COLO829 (cell line): ENCODE results near the gene KLHL28.

Source experiments
- DNase-seq: peaks from one replicate; pipeline ENCODE4 v3.0.0; 2012; ENCODE audit warnings: low spot score

The KLHL28 gene

GRCh38 chr14:44960646-44961045 lies 1.1 kb downstream of the KLHL28 start:
- DNase-seq = no peak

GRCh38 chr14:44960146-44960545 lies 1.6 kb downstream of the KLHL28 start:
- DNase-seq = no peak

GRCh38 chr14:44959538-44959937 lies 2.2 kb downstream of the KLHL28 start:
- DNase-seq = no peak

- DNase-seq = no peak
These were observed 4.9 kb downstream of the KLHL28 start for GRCh38 chr14:44956866-44957265.

- DNase-seq = no peak
These were observed 6.2 kb downstream of the KLHL28 start for GRCh38 chr14:44955528-44955927.

- no peak for DNase-seq
These were observed 7.0 kb downstream of the KLHL28 start for GRCh38 chr14:44954750-44955149.

- DNase-seq = no peak
These were observed 9.2 kb downstream of the KLHL28 start for GRCh38 chr14:44952391-44953110.

- DNase-seq = no peak
These were observed 10.7 kb downstream of the KLHL28 start for GRCh38 chr14:44951051-44951450.

- DNase-seq = no peak
These were observed 16.5 kb downstream of the KLHL28 start for GRCh38 chr14:44945264-44945663.

GRCh38 chr14:44944107-44944506 lies 17.6 kb downstream of the KLHL28 start:
- DNase-seq = no peak

- DNase-seq = peak; percentile 82
These were observed 19.3 kb downstream of the KLHL28 start for GRCh38 chr14:44942436-44942835.

GRCh38 chr14:44941591-44941990 lies 20.2 kb downstream of the KLHL28 start:
- no peak for DNase-seq

- no peak for DNase-seq
These were observed 20.8 kb downstream of the KLHL28 start for GRCh38 chr14:44940944-44941343.

- DNase-seq = no peak
These were observed 21.5 kb downstream of the KLHL28 start for GRCh38 chr14:44940211-44940610.

GRCh38 chr14:44937547-44937946 lies 24.2 kb downstream of the KLHL28 start:
- no peak for DNase-seq

GRCh38 chr14:44935155-44935554 lies 26.6 kb downstream of the KLHL28 start:
- DNase-seq = no peak

GRCh38 chr14:44928793-44929192 lies 33.0 kb downstream of the KLHL28 start:
- DNase-seq = no peak

GRCh38 chr14:44914849-44915248 lies 46.9 kb downstream of the KLHL28 start:
- DNase-seq = no peak

- DNase-seq = no peak
These were observed 49.5 kb downstream of the KLHL28 start for GRCh38 chr14:44912041-44912869.

- no peak for DNase-seq
These were observed 50.9 kb downstream of the KLHL28 start for GRCh38 chr14:44910821-44911220.

GRCh38 chr14:44901696-44902095 lies 60.1 kb downstream of the KLHL28 start:
- no peak for DNase-seq

- no peak for DNase-seq
These were observed 63.2 kb downstream of the KLHL28 start for GRCh38 chr14:44898551-44898950.

GRCh38 chr14:44897845-44898151 lies 63.9 kb downstream of the KLHL28 start:
- peak; percentile 35 for DNase-seq
